Vagina (tissue), 2 donors: Measurements from ENCODE around the gene PAWR.

Source experiments
- CTCF ChIP-seq, 3 experiments: fragments of 450-650 bp in 2 of 3; fragments of 200-600 bp in 1 of 3; sonication (generic) in 1 of 3; IDR thresholded peaks; one replicate each; pipeline ENCODE4 v1.5.1; 2017 to 2019; ENCODE audit warnings: antibody characterized with exemption in 3 of 3, mild to moderate bottlenecking in 2 of 3, moderate library complexity in 2 of 3
- POLR2A ChIP-seq, 2 donors: fragments of 450-650 bp; IDR thresholded peaks; one replicate each; pipeline ENCODE4 v1.6.1; 2017; ENCODE audit warnings: antibody characterized with exemption in 2 of 2, mild to moderate bottlenecking in 2 of 2, moderate library complexity in 2 of 2
- POLR2AphosphoS5 ChIP-seq, 2 donors: sonication (generic); formaldehyde crosslinking; IDR thresholded peaks; one replicate each; pipeline ENCODE4 v1.9.0; 2017; ENCODE audit warnings: antibody characterized with exemption in 2 of 2, mild to moderate bottlenecking in 2 of 2, low read depth in 1 of 2; ENCODE audit not compliant: insufficient read depth in 1 of 2

- TF ChIP-seq CTCF (IDR thresholded peaks at IDR 0.05) (no peak), POLR2A (IDR thresholded peaks at IDR 0.05) (no peak), POLR2AphosphoS5 (IDR thresholded peaks at IDR 0.05; ENCODE audit: insufficient read depth in 1 of 2, low read depth in 1 of 2) (no peak)
Measured at GRCh38 chr12:79706156-79706555, 15.4 kb upstream of the PAWR start.
